H9 (cell line): ENCODE data around the gene NSRP1. TPM values are rescaled to one million over a fixed set of nuclear protein-coding genes. Genes with fewer than 3 reads are reported as not detected.

ENCODE experiments used
- DNase-seq: peaks from one replicate; pipeline ENCODE4 v3.0.0-alpha.2; 2017
- H2AFZ ChIP-seq: one replicate; pipeline ENCODE4 v1.6.1; 2013; ENCODE audit warnings: mild to moderate bottlenecking, low read length, control low read depth, moderate library complexity
- H2AK5ac ChIP-seq: 2 replicates; pipeline ENCODE4 v1.6.1; 2013; ENCODE audit warnings: low read length, control low read depth, mixed read lengths; ENCODE audit not compliant: insufficient read length
- H2BK120ac ChIP-seq: one replicate; pipeline ENCODE4 v1.6.1; 2013; ENCODE audit warnings: low read depth, mild to moderate bottlenecking, low read length, control low read depth, inconsistent platforms; ENCODE audit not compliant: poor library complexity, severe bottlenecking
- H2BK12ac ChIP-seq: 2 replicates; pipeline ENCODE4 v1.6.1; 2013; ENCODE audit warnings: low read length, control low read depth, mixed read lengths, low read depth; ENCODE audit not compliant: insufficient read length
- H2BK15ac ChIP-seq: 2 replicates; pipeline ENCODE4 v1.6.1; 2013; ENCODE audit warnings: low read depth, low read length, control low read depth
- H2BK20ac ChIP-seq: one replicate; pipeline ENCODE4 v1.6.1; 2013; ENCODE audit warnings: low read depth, mild to moderate bottlenecking, low read length, control low read depth, inconsistent platforms; ENCODE audit not compliant: poor library complexity, severe bottlenecking
- H2BK5ac ChIP-seq: 2 replicates; pipeline ENCODE4 v1.6.1; 2013; ENCODE audit warnings: low read length, control low read depth, mixed read lengths; ENCODE audit not compliant: insufficient read length
- H3K14ac ChIP-seq: 2 replicates; pipeline ENCODE4 v1.6.1; 2013; ENCODE audit warnings: low read length, control low read depth; ENCODE audit not compliant: insufficient read depth
- H3K18ac ChIP-seq: 2 replicates; pipeline ENCODE4 v1.6.1; 2013; ENCODE audit warnings: low read depth, mild to moderate bottlenecking, mixed read lengths, low read length, control low read depth; ENCODE audit not compliant: insufficient read length
- H3K23ac ChIP-seq: 2 replicates; pipeline ENCODE4 v1.6.1; 2013; ENCODE audit warnings: low read length, control low read depth, mixed read lengths, low read depth; ENCODE audit not compliant: insufficient read length
- H3K23me2 ChIP-seq: 2 replicates; pipeline ENCODE4 v1.6.1; 2013; ENCODE audit warnings: low read depth, mild to moderate bottlenecking, mixed read lengths, low read length, control low read depth; ENCODE audit not compliant: insufficient read length, poor library complexity, severe bottlenecking
- H3K27ac ChIP-seq: 2 replicates; pipeline ENCODE4 v1.5.1; 2013; ENCODE audit warnings: low read length, control low read depth, mixed read lengths, low read depth; ENCODE audit not compliant: insufficient read length
- H3K27me3 ChIP-seq: 2 replicates; pipeline ENCODE4 v1.6.1; 2013; ENCODE audit warnings: low read length, control low read depth, inconsistent platforms; ENCODE audit not compliant: insufficient read depth
- H3K4ac ChIP-seq: 2 replicates; pipeline ENCODE4 v1.6.1; 2013; ENCODE audit warnings: low read depth, mild to moderate bottlenecking, control low read depth, inconsistent platforms, low read length, moderate library complexity
- H3K4me1 ChIP-seq: 2 replicates; pipeline ENCODE4 v1.6.1; 2013; ENCODE audit warnings: low read length, control low read depth, inconsistent platforms; ENCODE audit not compliant: insufficient read depth
- H3K4me2 ChIP-seq: 2 replicates; pipeline ENCODE4 v1.6.1; 2013; ENCODE audit warnings: low read length, control low read depth, mixed read lengths; ENCODE audit not compliant: insufficient read length, insufficient read depth
- H3K56ac ChIP-seq: 2 replicates; pipeline ENCODE4 v1.6.1; 2013; ENCODE audit warnings: low read depth, mild to moderate bottlenecking, mixed read lengths, low read length, control low read depth; ENCODE audit not compliant: insufficient read length
- H3K79me1 ChIP-seq: 2 replicates; pipeline ENCODE4 v1.6.1; 2013; ENCODE audit warnings: low read depth, mild to moderate bottlenecking, moderate library complexity, low read length, control low read depth, inconsistent platforms; ENCODE audit not compliant: insufficient read depth, poor library complexity, severe bottlenecking
- H3K79me2 ChIP-seq: 2 replicates; pipeline ENCODE4 v1.6.1; 2013; ENCODE audit warnings: low read length, control low read depth, inconsistent platforms; ENCODE audit not compliant: insufficient read depth
- H3K9ac ChIP-seq: 2 replicates; pipeline ENCODE4 v1.6.1; 2013; ENCODE audit warnings: low read length, control low read depth, mixed read lengths; ENCODE audit not compliant: insufficient read length; ENCODE audit errors: extremely low read depth
- H3K9me3 ChIP-seq: one replicate; pipeline ENCODE4 v1.6.1; 2013; ENCODE audit warnings: low read depth, low read length, inconsistent platforms; ENCODE audit not compliant: control insufficient read depth
- H3T11ph ChIP-seq: one replicate; pipeline ENCODE4 v1.6.1; 2013; ENCODE audit warnings: mild to moderate bottlenecking, low read length, control low read depth, inconsistent platforms
- H4K20me1 ChIP-seq: one replicate; pipeline ENCODE4 v1.6.1; 2013; ENCODE audit not compliant: control insufficient read depth, insufficient read length, insufficient read depth
- H4K5ac ChIP-seq: 2 replicates; pipeline ENCODE4 v1.6.1; 2013; ENCODE audit warnings: low read depth, mild to moderate bottlenecking, mixed read lengths, low read length, control low read depth; ENCODE audit not compliant: insufficient read length
- H4K8ac ChIP-seq: replicated peaks from 2 replicates; pipeline ENCODE4 v1.6.1; 2013; ENCODE audit warnings: low read length, control low read depth, mixed read lengths, low read depth; ENCODE audit not compliant: insufficient read length
- H4K91ac ChIP-seq: 2 replicates; pipeline ENCODE4 v1.6.1; 2013; ENCODE audit warnings: low read depth, mild to moderate bottlenecking, moderate library complexity, mixed read lengths, low read length, control low read depth; ENCODE audit not compliant: insufficient read length
- H3K27ac Mint-ChIP-seq, 3 experiments: 2 replicates in 2 of 3; 3 replicates in 1 of 3; pipeline ENCODE4 v1.8.0; 2020 to 2021; ENCODE audit warnings: mixed read lengths in 3 of 3, mild to moderate bottlenecking in 1 of 3, moderate library complexity in 1 of 3
- H3K27me3 Mint-ChIP-seq: 2 replicates; pipeline ENCODE4 v1.8.0; 2021; ENCODE audit warnings: low read depth, mild to moderate bottlenecking, moderate library complexity, mixed read lengths
- H3K36me3 Mint-ChIP-seq, 3 experiments: 2 replicates in 2 of 3; 3 replicates in 1 of 3; pipeline ENCODE4 v1.8.0; 2020 to 2021; ENCODE audit warnings: low read depth in 3 of 3, mixed read lengths in 3 of 3; ENCODE audit not compliant: insufficient read depth in 1 of 3
- H3K4me1 Mint-ChIP-seq, 2 experiments: 2 replicates each; pipeline ENCODE4 v1.8.0; 2020; ENCODE audit warnings: mixed read lengths in 2 of 2
- H3K4me3 Mint-ChIP-seq, 2 experiments: 2 replicates in 1 of 2; 3 replicates in 1 of 2; pipeline ENCODE4 v1.8.0; 2020 to 2021; ENCODE audit warnings: mild to moderate bottlenecking in 2 of 2, mixed read lengths in 2 of 2, moderate library complexity in 1 of 2
- H3K9me3 Mint-ChIP-seq, 2 experiments: 2 replicates in 1 of 2; 3 replicates in 1 of 2; pipeline ENCODE4 v1.8.0; 2020; ENCODE audit warnings: mild to moderate bottlenecking in 2 of 2, mixed read lengths in 2 of 2, moderate library complexity in 1 of 2
- CTCF ChIP-seq: fragments of 200-600 bp; sonication (generic); conservative IDR thresholded peaks from 3 replicates; pipeline ENCODE4 v1.8.0; 2021; ENCODE audit warnings: antibody characterized with exemption, mild to moderate bottlenecking
- WGBS: extraction: QIAGEN DNeasy Blood & Tissue Kit; methylation state at CpG from one replicate; pipeline ENCODE4 v1.1.7; 2013; ENCODE audit warnings: missing lambda C conversion rate, low lambda C conversion rate, mixed read lengths; ENCODE audit not compliant: insufficient read length; ENCODE audit errors: extremely low coverage; 5-methylcytosine and 5-hydroxymethylcytosine counted together
- total RNA-seq: library from RNA; stranded (reverse); gene quantifications from 2 replicates; pipeline ENCODE4 v1.2.1, GENCODE V29; 2021

NSRP1 gene
- total RNA-seq, 1 experiment from 2014 or later = 33.3 TPM

DNA sequence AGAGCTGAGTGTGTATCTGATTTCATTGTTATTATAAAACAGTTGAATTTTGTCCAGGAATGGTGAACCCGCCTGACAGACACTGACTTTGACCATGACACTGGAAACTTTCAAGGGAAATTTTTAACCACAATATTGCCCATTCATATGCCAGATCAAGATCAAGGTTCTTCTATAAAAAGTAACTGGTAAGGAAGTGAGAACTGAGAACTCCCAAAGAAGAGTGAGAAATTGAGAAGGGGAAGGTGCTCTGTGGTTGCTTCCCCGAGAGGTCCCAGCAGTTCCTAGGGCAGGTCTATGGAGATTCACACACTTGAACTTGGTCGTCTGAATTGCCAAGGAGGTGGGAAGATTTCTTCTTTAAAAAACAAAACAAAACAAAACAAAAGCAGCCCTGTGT, 91.6 kb downstream of the NSRP1 start:
- Histone ChIP-seq H3K4me2 (no peak overlapping the region), H3K27ac (no peak overlapping the region), H3K23ac (no peak overlapping the region), H3K9me3 (no peaks in the 10 kb centered on the region), H2BK20ac (no peak overlapping the region), H3K4me1 (no peaks in the 10 kb centered on the region), H2AK5ac (no peak overlapping the region), H4K91ac (no peak overlapping the region), H3K9ac (no peak overlapping the region), H4K5ac (no peak overlapping the region), H3K23me2 (no peaks in the 10 kb centered on the region), H3K14ac (no peak overlapping the region), H2BK120ac (no peak overlapping the region), H2BK15ac (no peak overlapping the region), H3K18ac (no peak overlapping the region), H4K20me1 (no peaks in the 10 kb centered on the region), H4K8ac (no peak overlapping the region), H3T11ph (no peak overlapping the region), H3K27me3 (no peaks in the 10 kb centered on the region), H2AFZ (no peak overlapping the region), H3K4ac (no peak overlapping the region), H2BK12ac (no peak overlapping the region), H2BK5ac (no peak overlapping the region), H3K56ac (no peak overlapping the region), H3K79me1 (no peaks in the 10 kb centered on the region), H3K79me2 (no peaks in the 10 kb centered on the region)
- TF ChIP-seq CTCF = no peak
- no peak for DNase-seq
- Mint-ChIP-seq H3K9me3 (no peaks in the 10 kb centered on the region), H3K27ac (no peak overlapping the region; a peak in 1 of 7 replicates), H3K4me3 (no peak overlapping the region), H3K4me1 (peaks cover 3 to 4% of the 10 kb centered on the region in 2 experiments; a peak in 3 of 4 replicates), H3K27me3 (no peaks in the 10 kb centered on the region; the same call in none of the 2 replicates), H3K36me3 (no peaks in the 10 kb centered on the region)
- no CpG with 5 or more reads among the region's 3 CpGs for WGBS
